Panc1 (cell line): Measurements from ENCODE around the gene NOL4L. TPM values are rescaled to one million over a fixed set of nuclear protein-coding genes. Genes with fewer than 3 reads are reported as not detected.

Source experiments
- ATAC-seq: fragments of 200-7000 bp; cut with Tn5 transposase; 2 replicates; pipeline ENCODE4 v1.9.1; 2020; ENCODE audit warnings: mild to moderate bottlenecking, moderate library complexity
- BruUV-seq: library from RNA; stranded (reverse); fragments of 400-500 nt; replicated peaks from 2 replicates; lab custom pipeline; 2021; lab: Mats Ljungman, UMichigan
- CTCF ChIA-PET: fragments of 300-600 bp; sonication (Branson Sonifier 250); formaldehyde crosslinking; loops from one replicate; lab custom pipeline; 2022; ENCODE audit warnings: antibody characterized with exemption; lab: Charles Lee
- POLR2A ChIA-PET: fragments of 300-600 bp; sonication (Branson Sonifier 250); formaldehyde crosslinking; loops from one replicate; lab custom pipeline; 2022; ENCODE audit warnings: antibody characterized with exemption; lab: Charles Lee
- DNase-seq: peaks from one replicate; pipeline ENCODE4 v3.0.0-alpha.2; 2010; ENCODE audit warnings: low read depth, low spot score
- H3K27ac ChIP-seq: 2 replicates; pipeline ENCODE4 v1.5.1; 2011; ENCODE audit warnings: mild to moderate bottlenecking, low read length, inconsistent platforms
- H3K27me3 ChIP-seq: fragments of 200-500 bp; sonication (Bioruptor generic); 2 replicates; pipeline ENCODE4 v1.6.0; 2014; ENCODE audit warnings: low read length, inconsistent platforms; ENCODE audit not compliant: control insufficient read depth, insufficient read depth
- H3K36me3 ChIP-seq: fragments of 200-500 bp; sonication (Bioruptor generic); 2 replicates; pipeline ENCODE4 v1.5.1; 2014; ENCODE audit warnings: inconsistent platforms, mild to moderate bottlenecking, low read length, moderate library complexity; ENCODE audit not compliant: control insufficient read depth, insufficient read depth
- H3K4me1 ChIP-seq: 2 replicates; pipeline ENCODE4 v1.5.1; 2011; ENCODE audit warnings: inconsistent platforms, mild to moderate bottlenecking, low read length, moderate library complexity; ENCODE audit not compliant: control insufficient read depth, insufficient read depth
- H3K4me3 ChIP-seq, 2 experiments: 2 replicates each; pipeline ENCODE4 v1.5.1; 2011 to 2012; ENCODE audit warnings: low read depth in 2 of 2, low read length in 2 of 2, mild to moderate bottlenecking in 2 of 2, inconsistent platforms in 1 of 2, moderate library complexity in 1 of 2
- H3K9me3 ChIP-seq: fragments of 200-500 bp; sonication (Bioruptor generic); 2 replicates; pipeline ENCODE4 v1.5.1; 2014; ENCODE audit warnings: low read depth, mild to moderate bottlenecking, inconsistent platforms, low read length, moderate library complexity; ENCODE audit not compliant: control insufficient read depth, insufficient read depth
- CTCF ChIP-seq: fragments of 450-650 bp; IDR thresholded peaks from 2 replicates; pipeline ENCODE4 v1.5.1; 2017; ENCODE audit warnings: mild to moderate bottlenecking
- POLR2AphosphoS5 ChIP-seq: IDR thresholded peaks from 2 replicates; pipeline ENCODE4 v1.6.1; 2012; ENCODE audit warnings: mild to moderate bottlenecking, low read depth, low read length, moderate library complexity
- SIN3A ChIP-seq: IDR thresholded peaks from 2 replicates; pipeline ENCODE4 v1.6.1; 2012; ENCODE audit warnings: low read depth, mild to moderate bottlenecking, low read length, moderate library complexity, borderline replicate concordance; ENCODE audit not compliant: insufficient read depth
- TCF7L2 ChIP-seq: IDR thresholded peaks from 2 replicates; pipeline ENCODE4 v1.6.1; 2011; ENCODE audit warnings: mild to moderate bottlenecking, low read depth, low read length, inconsistent platforms
- in situ Hi-C: cut with HindIII; loops from 2 replicates; pipeline ENCODE4 v1.10.0; 2016; ENCODE audit warnings: low sequenced_read_pairs, low pct_unique_long_range_greater_than_20kb
- intact Hi-C: fragments of 100-400 bp; cut with micrococcal nuclease; formaldehyde crosslinking; loops from one replicate; pipeline ENCODE4 v1.10.0; 2022; ENCODE audit not compliant: unreplicated experiment
- total RNA-seq: library from RNA; stranded (reverse); gene quantifications from one replicate; pipeline ENCODE4 v1.2.1, GENCODE V29; 2021; ENCODE audit not compliant: unreplicated experiment
- TF ChIP-seq, protein P1 (sequence below), 2 experiments: IDR thresholded peaks; 2 replicates each; pipeline ENCODE4 v1.6.1; 2011 to 2012; ENCODE audit warnings: low read depth in 2 of 2, control low read depth in 1 of 2, low read length in 1 of 2, mild to moderate bottlenecking in 1 of 2, moderate library complexity in 1 of 2; ENCODE audit not compliant: insufficient read depth in 1 of 2

Gene NOL4L
- total RNA-seq, 1 experiment from 2014 or later, result 21.6 TPM

DNA sequence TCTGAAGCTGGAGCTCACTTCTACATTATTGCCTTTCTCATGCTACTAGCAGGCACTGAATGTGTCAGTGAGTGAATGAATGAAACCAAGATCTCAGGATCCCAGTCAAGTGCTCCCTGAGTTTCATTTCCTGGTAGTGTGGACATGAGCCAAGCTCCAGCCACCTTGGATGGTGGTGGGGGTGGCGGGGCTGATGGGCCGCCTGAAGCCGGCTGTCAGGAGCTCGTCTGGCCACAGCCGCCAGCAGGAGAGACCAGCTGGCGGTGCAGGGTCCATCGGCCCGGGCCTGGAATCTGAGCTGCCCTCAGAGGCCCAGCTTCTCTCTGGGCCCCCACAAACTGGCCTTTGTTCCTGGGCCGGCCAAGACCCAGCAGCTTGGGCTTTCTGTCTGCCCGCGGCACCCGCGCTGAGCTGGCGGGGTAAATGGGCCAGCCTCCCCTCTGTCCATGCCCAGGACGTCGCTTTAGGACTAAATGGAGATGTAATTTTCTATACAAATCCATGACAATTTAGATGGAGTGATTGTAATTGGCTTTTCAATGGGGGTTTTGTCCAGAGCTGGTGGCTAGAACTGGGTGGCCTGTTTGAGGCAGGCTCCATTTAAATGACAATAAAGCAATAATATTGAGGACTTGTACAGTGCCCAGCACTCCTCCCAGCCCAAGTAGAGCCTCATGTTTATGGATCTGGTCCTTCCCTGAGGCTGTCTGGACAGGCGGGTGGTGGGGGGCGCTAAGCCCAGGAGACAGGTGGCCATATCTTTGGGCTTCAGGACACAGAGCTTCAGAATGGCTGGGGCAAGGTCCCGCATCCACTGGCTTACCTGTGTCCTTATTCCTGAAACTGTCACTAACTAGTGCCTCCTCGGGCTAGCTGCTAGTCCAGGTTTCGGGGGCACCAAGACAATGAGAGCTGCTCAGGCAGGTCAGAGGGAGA is 43.5 kb downstream of the NOL4L start:
- H3K27ac ChIP-seq, result no peak overlapping the region
- peaks cover 7% of the 10 kb centered on the region; the same call in 1 of the 2 replicates for H3K4me1 ChIP-seq
- no peaks in the 10 kb centered on the region for H3K36me3 ChIP-seq
- H3K4me3 ChIP-seq, result no peak overlapping the region
- in situ Hi-C loops (no loop called here), intact Hi-C loops (no loop called here)
- H3K27me3 ChIP-seq, result no peaks in the 10 kb centered on the region
- no TSS peak for BruUV-seq
- no peak for DNase-seq
- no peaks in the 10 kb centered on the region for H3K9me3 ChIP-seq
- no peak for ATAC-seq
- POLR2A ChIA-PET, result no interaction called here
- CTCF ChIA-PET, result interaction anchor here (0.6 kb wide), 1 partner anchor 112 kb away, joined by 3 read pairs; no protein-coding TSS in a partner anchor
- TF ChIP-seq SIN3A (no peak), TCF7L2 (no peak), CTCF (no peak), POLR2AphosphoS5 (no peak)
- TF ChIP-seq, protein P1, sequence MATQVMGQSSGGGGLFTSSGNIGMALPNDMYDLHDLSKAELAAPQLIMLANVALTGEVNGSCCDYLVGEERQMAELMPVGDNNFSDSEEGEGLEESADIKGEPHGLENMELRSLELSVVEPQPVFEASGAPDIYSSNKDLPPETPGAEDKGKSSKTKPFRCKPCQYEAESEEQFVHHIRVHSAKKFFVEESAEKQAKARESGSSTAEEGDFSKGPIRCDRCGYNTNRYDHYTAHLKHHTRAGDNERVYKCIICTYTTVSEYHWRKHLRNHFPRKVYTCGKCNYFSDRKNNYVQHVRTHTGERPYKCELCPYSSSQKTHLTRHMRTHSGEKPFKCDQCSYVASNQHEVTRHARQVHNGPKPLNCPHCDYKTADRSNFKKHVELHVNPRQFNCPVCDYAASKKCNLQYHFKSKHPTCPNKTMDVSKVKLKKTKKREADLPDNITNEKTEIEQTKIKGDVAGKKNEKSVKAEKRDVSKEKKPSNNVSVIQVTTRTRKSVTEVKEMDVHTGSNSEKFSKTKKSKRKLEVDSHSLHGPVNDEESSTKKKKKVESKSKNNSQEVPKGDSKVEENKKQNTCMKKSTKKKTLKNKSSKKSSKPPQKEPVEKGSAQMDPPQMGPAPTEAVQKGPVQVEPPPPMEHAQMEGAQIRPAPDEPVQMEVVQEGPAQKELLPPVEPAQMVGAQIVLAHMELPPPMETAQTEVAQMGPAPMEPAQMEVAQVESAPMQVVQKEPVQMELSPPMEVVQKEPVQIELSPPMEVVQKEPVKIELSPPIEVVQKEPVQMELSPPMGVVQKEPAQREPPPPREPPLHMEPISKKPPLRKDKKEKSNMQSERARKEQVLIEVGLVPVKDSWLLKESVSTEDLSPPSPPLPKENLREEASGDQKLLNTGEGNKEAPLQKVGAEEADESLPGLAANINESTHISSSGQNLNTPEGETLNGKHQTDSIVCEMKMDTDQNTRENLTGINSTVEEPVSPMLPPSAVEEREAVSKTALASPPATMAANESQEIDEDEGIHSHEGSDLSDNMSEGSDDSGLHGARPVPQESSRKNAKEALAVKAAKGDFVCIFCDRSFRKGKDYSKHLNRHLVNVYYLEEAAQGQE (IDR thresholded peaks at IDR 0.05; ENCODE audit: insufficient read depth in 1 of 2, low read depth in 2 of 2, low read length in 1 of 2), result no peak

- no peak for TF ChIP-seq CTCF
- no peaks in the 10 kb centered on the region for H3K9me3 ChIP-seq
- no peak for DNase-seq
- H3K36me3 ChIP-seq, result no peaks in the 10 kb centered on the region
- no peak overlapping the region for H3K27ac ChIP-seq
- POLR2A ChIA-PET, result no interaction called here
- in situ Hi-C loops, result no loop called here
- no peaks in the 10 kb centered on the region for H3K27me3 ChIP-seq
- ATAC-seq, result no peak
- no TSS peak for BruUV-seq
- intact Hi-C loops, result no loop called here
- H3K4me3 ChIP-seq, result no peak overlapping the region
- CTCF ChIA-PET, result no interaction called here
- peaks cover 7% of the 10 kb centered on the region; the same call in 1 of the 2 replicates for H3K4me1 ChIP-seq
These were observed 45.1 kb downstream of the NOL4L start for GRCh38 chr20:32539817-32540675.
